Measurements from ENCODE around the gene ASB5.

DNA sequence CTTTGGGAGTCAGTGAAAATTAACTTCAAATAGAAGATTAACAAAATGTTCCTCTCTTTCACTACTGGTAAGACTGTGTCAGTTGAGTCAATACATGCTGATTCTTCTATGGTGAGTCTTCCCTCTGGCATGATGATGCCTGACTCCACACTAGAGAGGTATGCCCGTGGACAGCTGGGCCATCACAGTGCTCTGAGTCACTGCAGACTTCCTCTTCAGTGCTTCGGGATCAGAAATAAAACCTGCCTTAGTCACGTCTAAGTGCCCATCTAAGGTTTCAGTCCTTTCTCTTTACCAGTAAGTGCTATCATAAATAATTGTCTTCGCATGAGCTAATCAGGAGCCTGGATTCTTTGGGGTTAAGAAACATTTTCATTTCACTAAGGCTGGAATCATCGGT lies 1.6 kb upstream of the ASB5 start:
- no peak for TF ChIP-seq POLR2AphosphoS5 (IDR thresholded peaks at IDR 0.05; ENCODE audit: low read depth, low read length)
- TF ChIP-seq POLR2A (IDR thresholded peaks at IDR 0.05; ENCODE audit: low read depth, low read length) = no peak
